GM18867 (cell line): Measurements from ENCODE around the gene CENPN.

Source experiments
- ATAC-seq: cut with Tn5 transposase; IDR thresholded peaks from one replicate; pipeline ENCODE4 v1.9.1; 2021; ENCODE audit warnings: mild to moderate bottlenecking, moderate library complexity; ENCODE audit not compliant: unreplicated experiment

The CENPN gene

GRCh38 chr16:81077076-81077940 is 70.3 kb downstream of the CENPN start, which contains the start of gene C16orf46:
Gene C16orf46 (minus strand): TSS chr16:81077238. CDS start chr16:81063955, 13,283 bp downstream.
- peak; percentile 95 for ATAC-seq

DNA sequence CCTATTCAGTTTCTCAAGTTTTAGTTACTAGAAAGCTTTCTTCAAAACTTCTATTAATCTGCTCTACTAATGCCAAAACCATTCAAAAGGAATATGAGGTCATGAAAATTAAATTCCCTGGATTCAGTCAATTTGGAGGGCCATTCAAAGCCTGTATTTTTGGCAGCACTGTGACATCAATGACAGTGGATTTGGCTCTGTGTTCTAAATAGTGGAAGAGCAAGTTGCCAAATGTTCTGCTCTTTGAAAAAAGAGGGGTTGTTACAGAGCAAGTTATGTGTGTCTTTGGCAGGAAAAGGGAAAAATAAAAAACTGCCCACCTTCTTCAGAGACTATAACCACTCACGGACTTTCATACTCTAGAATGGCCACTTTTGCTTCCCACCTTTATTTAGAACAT is 73.2 kb downstream of the CENPN start:
- ATAC-seq = no peak

DNA sequence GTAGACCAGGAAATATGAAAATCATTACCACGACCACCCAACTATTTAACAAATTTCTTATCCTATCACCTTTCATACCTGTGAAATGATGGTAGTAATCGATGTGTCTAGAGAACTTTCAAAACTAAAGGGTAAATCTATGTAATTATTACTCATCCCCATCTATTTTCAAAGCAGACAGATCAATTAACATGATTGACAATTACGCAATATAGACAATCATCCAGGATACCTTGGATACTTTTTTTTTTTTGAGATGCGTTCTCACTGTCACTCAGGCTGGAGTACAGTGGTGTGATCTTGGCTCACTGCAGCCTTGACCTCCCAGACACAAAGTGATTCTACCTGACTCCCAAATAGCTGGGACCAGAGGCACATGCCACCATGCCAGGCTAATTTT is 74.0 kb downstream of the CENPN start:
- ATAC-seq = no peak
